ENCODE data around the gene GLO1.

DNA sequence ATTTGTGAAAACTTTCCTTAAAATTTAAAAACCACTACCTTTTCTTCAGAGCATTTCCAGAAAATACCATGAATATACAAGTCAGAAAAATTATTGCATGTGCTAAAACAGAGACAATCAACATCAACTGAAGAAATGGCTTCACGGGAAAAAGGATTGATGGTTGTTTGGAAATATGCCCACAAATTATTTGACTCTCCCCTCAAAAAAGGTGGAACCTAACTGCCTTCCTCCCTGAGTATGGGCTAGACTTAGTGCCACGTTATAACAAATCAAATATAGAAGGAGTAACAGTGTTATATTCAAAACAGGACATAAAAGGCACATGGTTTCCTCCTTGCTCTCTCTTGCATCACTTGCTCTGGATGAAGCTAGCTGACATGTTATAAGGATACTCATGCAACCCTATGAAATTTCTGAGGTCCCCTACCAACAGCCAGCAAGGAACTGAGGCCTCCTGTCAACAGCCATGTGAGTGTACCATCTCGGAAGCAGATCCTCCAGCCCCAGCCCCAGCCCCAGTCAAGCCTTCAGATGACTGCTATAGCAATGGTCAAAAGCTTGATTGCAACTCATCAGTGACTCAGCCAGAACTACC, 71.7 kb downstream of the GLO1 start:
- no peak for TF ChIP-seq POLR2A (IDR thresholded peaks at IDR 0.05)
- TF ChIP-seq, protein P1, sequence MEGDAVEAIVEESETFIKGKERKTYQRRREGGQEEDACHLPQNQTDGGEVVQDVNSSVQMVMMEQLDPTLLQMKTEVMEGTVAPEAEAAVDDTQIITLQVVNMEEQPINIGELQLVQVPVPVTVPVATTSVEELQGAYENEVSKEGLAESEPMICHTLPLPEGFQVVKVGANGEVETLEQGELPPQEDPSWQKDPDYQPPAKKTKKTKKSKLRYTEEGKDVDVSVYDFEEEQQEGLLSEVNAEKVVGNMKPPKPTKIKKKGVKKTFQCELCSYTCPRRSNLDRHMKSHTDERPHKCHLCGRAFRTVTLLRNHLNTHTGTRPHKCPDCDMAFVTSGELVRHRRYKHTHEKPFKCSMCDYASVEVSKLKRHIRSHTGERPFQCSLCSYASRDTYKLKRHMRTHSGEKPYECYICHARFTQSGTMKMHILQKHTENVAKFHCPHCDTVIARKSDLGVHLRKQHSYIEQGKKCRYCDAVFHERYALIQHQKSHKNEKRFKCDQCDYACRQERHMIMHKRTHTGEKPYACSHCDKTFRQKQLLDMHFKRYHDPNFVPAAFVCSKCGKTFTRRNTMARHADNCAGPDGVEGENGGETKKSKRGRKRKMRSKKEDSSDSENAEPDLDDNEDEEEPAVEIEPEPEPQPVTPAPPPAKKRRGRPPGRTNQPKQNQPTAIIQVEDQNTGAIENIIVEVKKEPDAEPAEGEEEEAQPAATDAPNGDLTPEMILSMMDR (IDR thresholded peaks at IDR 0.05), result no peak
